ENCODE measurements around the gene RTP5.

Gene RTP5

DNA sequence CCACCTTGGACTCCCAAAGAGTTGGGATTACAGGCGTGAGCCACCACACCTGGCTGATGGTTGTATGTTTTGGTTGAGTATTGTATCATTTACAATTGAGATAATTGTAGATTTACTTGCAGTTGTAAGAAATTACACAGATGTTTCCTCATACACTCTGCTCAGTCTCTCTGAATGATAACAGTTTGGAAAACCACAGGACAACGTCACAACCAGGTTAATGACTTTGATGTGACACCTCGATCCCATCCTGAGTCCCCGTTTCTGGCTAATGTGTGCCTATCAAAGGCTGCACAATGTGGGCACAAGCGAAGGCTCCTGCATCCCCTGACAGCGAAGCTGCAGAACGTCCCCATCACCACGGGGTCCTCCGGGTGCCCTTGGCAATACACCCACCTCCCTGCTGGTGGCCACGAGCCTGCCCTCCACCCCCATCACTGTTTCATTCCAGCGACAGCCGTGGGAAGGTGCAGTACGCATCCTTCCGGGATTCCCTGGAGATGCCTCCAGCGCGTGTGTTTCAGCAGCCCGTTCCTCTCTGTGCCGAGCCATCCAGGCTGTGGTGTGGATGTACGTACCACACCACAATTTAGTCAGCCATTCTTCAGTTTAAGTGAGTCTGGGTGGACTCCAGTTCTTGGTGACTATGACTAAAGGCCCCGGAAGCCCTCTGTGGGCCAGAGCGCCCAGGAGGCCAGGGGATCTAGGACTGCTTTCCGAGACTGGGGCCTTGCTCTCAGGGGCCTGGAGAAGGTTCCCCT, 6.6 kb upstream of the RTP5 start:
- Histone ChIP-seq H3K9me2 (replicated peaks; ENCODE audit: control insufficient read depth, low read length) (no peaks in the 10 kb centered on the region), H3K4me3 (ENCODE audit: low read length) (no peak overlapping the region), H3K79me2 (ENCODE audit: control insufficient read depth, low read length) (no peaks in the 10 kb centered on the region), H3K4me2 (ENCODE audit: low read length) (no peak overlapping the region), H3K36me3 (ENCODE audit: control insufficient read depth, low read length) (no peaks in the 10 kb centered on the region), H3K4me1 (ENCODE audit: control insufficient read depth, low read length) (peaks cover 25% of the 10 kb centered on the region), H3K27ac (ENCODE audit: low read depth, low read length) (no peak overlapping the region), H3K9me3 (ENCODE audit: control insufficient read depth, insufficient read depth, low read length) (peaks cover 12% of the 10 kb centered on the region; the same call in 1 of the 2 replicates), H3K27me3 (ENCODE audit: control insufficient read depth, low read length) (peaks cover 9% of the 10 kb centered on the region; the same call in 1 of the 2 replicates), H3F3A (ENCODE audit: control insufficient read depth, insufficient read depth) (peaks cover 8% of the 10 kb centered on the region), H4K20me1 (ENCODE audit: control insufficient read depth, insufficient read depth, low read depth, low read length) (no peaks in the 10 kb centered on the region)
- TF ChIP-seq, protein P1, sequence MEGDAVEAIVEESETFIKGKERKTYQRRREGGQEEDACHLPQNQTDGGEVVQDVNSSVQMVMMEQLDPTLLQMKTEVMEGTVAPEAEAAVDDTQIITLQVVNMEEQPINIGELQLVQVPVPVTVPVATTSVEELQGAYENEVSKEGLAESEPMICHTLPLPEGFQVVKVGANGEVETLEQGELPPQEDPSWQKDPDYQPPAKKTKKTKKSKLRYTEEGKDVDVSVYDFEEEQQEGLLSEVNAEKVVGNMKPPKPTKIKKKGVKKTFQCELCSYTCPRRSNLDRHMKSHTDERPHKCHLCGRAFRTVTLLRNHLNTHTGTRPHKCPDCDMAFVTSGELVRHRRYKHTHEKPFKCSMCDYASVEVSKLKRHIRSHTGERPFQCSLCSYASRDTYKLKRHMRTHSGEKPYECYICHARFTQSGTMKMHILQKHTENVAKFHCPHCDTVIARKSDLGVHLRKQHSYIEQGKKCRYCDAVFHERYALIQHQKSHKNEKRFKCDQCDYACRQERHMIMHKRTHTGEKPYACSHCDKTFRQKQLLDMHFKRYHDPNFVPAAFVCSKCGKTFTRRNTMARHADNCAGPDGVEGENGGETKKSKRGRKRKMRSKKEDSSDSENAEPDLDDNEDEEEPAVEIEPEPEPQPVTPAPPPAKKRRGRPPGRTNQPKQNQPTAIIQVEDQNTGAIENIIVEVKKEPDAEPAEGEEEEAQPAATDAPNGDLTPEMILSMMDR (IDR thresholded peaks at IDR 0.05; ENCODE audit: low read depth, low read length, poor library complexity, severe bottlenecking), result no peak
- TF ChIP-seq EZH2phosphoT487 (IDR thresholded peaks at IDR 0.05; ENCODE audit: borderline replicate concordance, low read length), result no peak

DNA sequence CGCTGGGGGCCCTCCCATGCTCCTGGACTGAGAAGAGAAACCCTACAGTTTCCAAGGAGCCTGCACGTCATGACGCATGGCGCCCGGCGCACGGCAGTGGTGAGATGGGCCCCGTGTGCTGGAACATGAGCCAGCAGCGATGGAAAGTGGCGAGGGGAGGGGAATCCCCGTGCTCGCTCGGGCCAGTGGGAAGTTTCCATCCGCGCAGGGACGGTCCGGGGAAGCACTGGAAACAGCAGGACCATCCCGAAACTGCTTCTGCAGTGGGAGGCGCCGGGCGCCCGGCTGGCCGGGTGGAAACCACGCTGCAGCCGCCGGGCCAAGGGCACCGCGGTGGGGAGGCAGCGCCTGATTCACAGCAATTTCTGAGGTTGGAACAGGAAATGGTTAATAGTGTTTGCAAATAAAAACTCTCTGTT, 6.0 kb upstream of the RTP5 start:
- no peak overlapping the region for H3K4me3 ChIP-seq (ENCODE audit: low read length)
- no peak for TF ChIP-seq EZH2phosphoT487 (IDR thresholded peaks at IDR 0.05; ENCODE audit: borderline replicate concordance, low read length)
- TF ChIP-seq, protein P1 (IDR thresholded peaks at IDR 0.05; ENCODE audit: low read depth, low read length, poor library complexity, severe bottlenecking), result no peak
- no peaks in the 10 kb centered on the region for H3K79me2 ChIP-seq (ENCODE audit: control insufficient read depth, low read length)
- H3F3A ChIP-seq (ENCODE audit: control insufficient read depth, insufficient read depth), result peaks cover 8% of the 10 kb centered on the region
- no peaks in the 10 kb centered on the region for H3K36me3 ChIP-seq (ENCODE audit: control insufficient read depth, low read length)
- peaks cover 12% of the 10 kb centered on the region; the same call in 1 of the 2 replicates for H3K9me3 ChIP-seq (ENCODE audit: control insufficient read depth, insufficient read depth, low read length)
- H3K4me2 ChIP-seq (ENCODE audit: low read length), result no peak overlapping the region
- H3K27ac ChIP-seq (ENCODE audit: low read depth, low read length), result no peak overlapping the region
- no peaks in the 10 kb centered on the region for H3K9me2 ChIP-seq (replicated peaks; ENCODE audit: control insufficient read depth, low read length)
- H3K27me3 ChIP-seq (ENCODE audit: control insufficient read depth, low read length), result peaks cover 9% of the 10 kb centered on the region; the same call in 1 of the 2 replicates
- H4K20me1 ChIP-seq (ENCODE audit: control insufficient read depth, insufficient read depth, low read depth, low read length), result no peaks in the 10 kb centered on the region
- H3K4me1 ChIP-seq (ENCODE audit: control insufficient read depth, low read length), result peaks cover 24% of the 10 kb centered on the region

- Histone ChIP-seq H3K27ac (ENCODE audit: low read depth, low read length) (no peak overlapping the region), H3K4me3 (ENCODE audit: low read length) (no peak overlapping the region), H3K79me2 (ENCODE audit: control insufficient read depth, low read length) (no peaks in the 10 kb centered on the region), H3K4me1 (ENCODE audit: control insufficient read depth, low read length) (peaks cover 16% of the 10 kb centered on the region), H3K36me3 (ENCODE audit: control insufficient read depth, low read length) (no peaks in the 10 kb centered on the region), H4K20me1 (ENCODE audit: control insufficient read depth, insufficient read depth, low read depth, low read length) (no peaks in the 10 kb centered on the region), H3F3A (ENCODE audit: control insufficient read depth, insufficient read depth) (peaks cover 8% of the 10 kb centered on the region), H3K4me2 (ENCODE audit: low read length) (no peak overlapping the region), H3K27me3 (ENCODE audit: control insufficient read depth, low read length) (peaks cover 9% of the 10 kb centered on the region; the same call in 1 of the 2 replicates), H3K9me3 (ENCODE audit: control insufficient read depth, insufficient read depth, low read length) (peaks cover 12% of the 10 kb centered on the region; the same call in 1 of the 2 replicates), H3K9me2 (replicated peaks; ENCODE audit: control insufficient read depth, low read length) (no peaks in the 10 kb centered on the region)
- TF ChIP-seq, protein P1 (IDR thresholded peaks at IDR 0.05; ENCODE audit: low read depth, low read length, poor library complexity, severe bottlenecking), result no peak
- no peak for TF ChIP-seq EZH2phosphoT487 (IDR thresholded peaks at IDR 0.05; ENCODE audit: borderline replicate concordance, low read length)
These were observed 5.2 kb upstream of the RTP5 start for GRCh38 chr2:241864168-241864849.
